Endothelial cell of hepatic sinusoid (primary cell): ENCODE measurements around the gene NF2.

Experiments
- in situ Hi-C: cut with HindIII; loops from 2 replicates; pipeline ENCODE4 v1.10.0; 2017; ENCODE audit warnings: low sequenced_read_pairs

Gene NF2

GRCh38 chr22:29717789-29718188 is 114.4 kb downstream of the NF2 start:
- in situ Hi-C loops, result loop anchor here (5.0 kb wide), 1 partner anchor 65 kb away; no protein-coding TSS in a partner anchor

- in situ Hi-C loops, result loop anchor here (5.0 kb wide), 1 partner anchor 63 kb away; no protein-coding TSS in a partner anchor
Observed at GRCh38 chr22:29718949-29719898, 115.8 kb downstream of the NF2 start.

GRCh38 chr22:29719899-29720645 is 116.6 kb downstream of the NF2 start, which contains the start of gene CABP7:
Gene CABP7 (plus strand): TSS chr22:29720003. CDS start chr22:29720425, 422 bp downstream.
- in situ Hi-C loops, result loop anchor here (5.0 kb wide), 1 partner anchor 62 kb away; no protein-coding TSS in a partner anchor

GRCh38 chr22:29720811-29721323 is 117.4 kb downstream of the NF2 start:
- in situ Hi-C loops, result no loop called here

- in situ Hi-C loops, result no loop called here
Observed at GRCh38 chr22:29722151-29722550, 118.7 kb downstream of the NF2 start.

GRCh38 chr22:29722587-29722986 is 119.2 kb downstream of the NF2 start:
- in situ Hi-C loops, result no loop called here

GRCh38 chr22:29723766-29724165 is 120.3 kb downstream of the NF2 start:
- in situ Hi-C loops, result no loop called here

- in situ Hi-C loops, result no loop called here
Observed at GRCh38 chr22:29724843-29725242, 121.4 kb downstream of the NF2 start.

- in situ Hi-C loops, result no loop called here
Observed at GRCh38 chr22:29726106-29726505, 122.7 kb downstream of the NF2 start.

GRCh38 chr22:29726512-29727130 is 123.2 kb downstream of the NF2 start:
- in situ Hi-C loops, result no loop called here

- in situ Hi-C loops, result no loop called here
Observed at GRCh38 chr22:29727131-29727523, 123.7 kb downstream of the NF2 start.

GRCh38 chr22:29729161-29729560 is 125.7 kb downstream of the NF2 start:
- in situ Hi-C loops, result no loop called here

- in situ Hi-C loops, result no loop called here
Observed at GRCh38 chr22:29731058-29731850, 127.8 kb downstream of the NF2 start.

- in situ Hi-C loops, result no loop called here
Observed at GRCh38 chr22:29732883-29733282, 129.4 kb downstream of the NF2 start.

GRCh38 chr22:29733362-29734201 is 130.1 kb downstream of the NF2 start:
- in situ Hi-C loops, result no loop called here

- in situ Hi-C loops, result no loop called here
Observed at GRCh38 chr22:29734406-29734805, 131.0 kb downstream of the NF2 start.

- in situ Hi-C loops, result no loop called here
Observed at GRCh38 chr22:29734838-29735237, 131.4 kb downstream of the NF2 start.

- in situ Hi-C loops, result no loop called here
Observed at GRCh38 chr22:29735416-29735815, 132.0 kb downstream of the NF2 start.
